Measurements from ENCODE around the gene SPOCK3.
A peak's percentile ranks its signal among the peaks of the same experiment; 100 is the strongest.

SPOCK3 gene

DNA sequence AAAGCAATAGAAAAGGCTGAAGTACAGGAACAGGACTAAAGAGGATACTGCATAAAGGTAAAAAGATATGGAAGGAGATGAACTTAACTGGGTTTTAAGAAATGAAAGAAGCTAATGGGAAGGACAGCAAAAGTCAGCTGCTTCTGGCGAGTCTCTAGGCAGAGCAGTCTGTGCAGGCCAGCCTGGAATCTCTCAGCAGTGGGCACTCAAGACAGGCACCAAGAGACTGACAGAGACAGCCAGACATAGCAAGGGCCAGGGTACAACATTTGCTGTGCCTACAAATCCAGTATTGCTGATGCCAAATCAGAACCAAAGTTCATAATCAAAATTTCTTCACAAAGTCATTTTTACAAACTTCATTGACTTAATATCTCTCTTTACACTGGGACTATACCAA lies 62.4 kb downstream of the SPOCK3 start:
- no peak for DNase-seq

DNA sequence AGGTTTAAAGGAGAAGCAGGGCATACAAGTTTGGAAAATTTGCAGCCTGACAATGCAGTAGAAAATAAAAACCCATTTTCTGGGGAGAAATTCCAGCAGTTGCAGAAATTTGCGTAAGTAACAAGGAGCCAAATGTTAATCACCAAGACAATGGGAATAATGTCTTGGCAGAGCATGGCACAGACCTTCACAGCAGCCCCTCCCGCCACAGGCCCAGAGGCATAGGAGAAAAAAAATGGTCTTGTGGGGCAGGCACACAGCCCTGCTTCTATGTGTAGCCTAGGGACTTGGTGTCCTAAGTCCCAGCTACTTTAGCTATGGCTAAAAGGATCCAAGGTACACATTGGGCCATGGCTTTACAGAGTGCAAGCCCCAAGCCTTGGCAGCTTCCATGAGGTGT lies 65.7 kb downstream of the SPOCK3 start:
- DNase-seq = no peak

DNA sequence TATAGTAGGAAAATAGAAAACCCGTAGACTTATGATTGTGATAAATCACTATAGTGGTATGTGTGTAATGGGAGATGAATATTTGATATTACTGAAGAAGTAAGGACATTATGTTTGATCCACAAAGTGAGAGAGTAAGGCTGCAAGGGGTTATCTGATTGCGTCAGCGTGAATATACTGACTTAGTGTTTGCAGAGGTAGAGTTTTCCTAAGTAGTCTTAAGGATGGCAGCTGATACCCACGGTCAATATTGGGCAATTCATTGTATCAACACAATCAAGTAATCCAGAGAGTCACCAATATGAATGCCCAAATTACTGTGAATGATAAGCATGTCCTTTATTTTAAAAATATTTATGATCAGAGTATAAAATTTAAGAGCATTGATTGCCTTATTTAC lies 83.7 kb downstream of the SPOCK3 start:
- no peak for DNase-seq

DNA sequence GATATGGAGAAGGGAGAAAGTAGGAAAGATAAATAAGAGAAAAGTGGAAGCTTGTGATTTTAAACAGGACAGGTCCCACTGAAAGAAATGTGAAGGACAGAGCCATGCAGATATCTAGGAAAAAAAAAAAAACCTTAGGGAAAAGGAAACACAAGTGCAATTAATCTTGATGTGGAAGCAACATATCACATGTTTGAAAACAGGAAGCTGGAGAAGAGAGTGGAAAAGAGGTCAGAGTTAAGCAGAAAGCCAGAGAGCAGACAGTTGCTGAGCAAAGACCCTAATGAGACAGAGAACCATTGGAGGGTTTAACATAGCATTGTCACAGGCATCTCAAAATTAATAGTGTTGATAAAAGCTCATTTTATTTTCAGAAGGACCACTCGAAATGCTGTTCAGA lies 89.7 kb downstream of the SPOCK3 start:
- DNase-seq = no peak

DNA sequence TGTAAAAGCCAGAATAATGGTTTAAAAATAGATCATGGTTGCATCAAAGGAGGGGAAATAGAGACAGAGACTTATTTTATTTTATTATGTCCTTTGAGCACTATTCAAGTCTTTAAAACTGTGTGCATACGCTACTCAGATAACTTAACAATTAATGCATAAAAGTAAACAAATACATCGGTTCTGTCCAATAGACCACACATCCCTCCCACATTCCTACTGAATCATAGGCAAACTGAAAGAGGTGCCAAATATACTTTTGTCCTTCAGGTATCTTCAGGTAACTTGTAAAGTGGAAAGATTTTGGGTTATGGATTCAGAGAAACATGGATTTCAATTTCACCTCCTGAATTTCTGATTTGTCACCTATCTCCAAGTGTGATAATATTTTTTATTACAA lies 91.3 kb downstream of the SPOCK3 start:
- no peak for DNase-seq

DNA sequence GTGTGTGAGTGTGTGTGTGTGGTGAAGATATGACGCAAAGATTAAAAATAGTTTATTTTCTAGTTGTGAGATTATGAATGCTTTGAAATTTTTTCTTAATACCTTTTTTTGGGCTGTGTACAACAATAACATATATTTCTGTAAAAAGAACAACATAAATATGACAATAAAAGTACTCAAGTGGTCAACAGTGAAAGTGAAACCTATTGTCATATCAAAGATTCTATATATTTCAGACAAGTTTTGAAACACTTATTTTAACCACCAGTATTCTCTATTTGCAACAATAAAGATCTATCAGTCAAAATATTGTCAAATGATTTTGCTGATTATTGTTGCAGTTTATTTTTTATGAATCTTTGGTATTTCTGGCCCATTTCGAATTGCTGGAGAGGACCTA lies 98.0 kb downstream of the SPOCK3 start:
- DNase-seq = no peak

DNA sequence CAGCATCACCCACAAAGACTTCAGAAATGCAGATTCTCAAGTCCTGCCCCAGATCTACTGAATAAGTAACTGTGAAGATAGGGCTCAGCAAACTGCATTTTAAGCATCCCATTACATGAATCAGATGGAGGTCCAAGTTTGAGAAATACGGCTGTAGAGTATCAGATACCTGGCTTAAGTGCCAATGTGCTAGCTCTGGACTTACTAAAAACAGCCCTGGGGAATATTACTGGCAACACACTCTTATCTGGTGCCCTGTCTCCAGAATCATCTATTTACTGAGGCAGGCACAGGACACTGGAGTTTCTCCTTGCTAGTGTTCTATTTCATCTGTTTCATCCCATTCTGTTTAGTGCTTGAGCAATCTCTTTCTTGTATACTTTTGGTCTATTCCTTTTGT lies 105.1 kb downstream of the SPOCK3 start:
- no peak for DNase-seq

DNA sequence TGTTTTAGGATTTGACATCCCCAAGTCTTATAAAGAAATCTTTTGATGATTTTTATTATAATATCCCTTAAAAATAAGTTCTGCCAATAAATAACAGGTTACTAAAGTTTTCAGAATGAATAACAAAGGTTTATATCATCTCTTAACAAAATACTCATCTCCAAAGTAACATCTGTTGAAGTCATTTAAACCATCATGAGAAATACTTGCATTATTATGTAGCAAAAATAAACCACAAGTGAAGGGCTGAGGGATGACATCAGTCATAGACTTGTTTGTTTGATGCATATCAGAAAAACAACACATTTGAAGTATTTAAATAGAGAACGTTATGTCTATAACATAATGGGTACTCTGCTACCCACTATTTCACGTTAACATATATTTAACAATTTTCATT lies 114.9 kb downstream of the SPOCK3 start:
- no peak for DNase-seq

DNA sequence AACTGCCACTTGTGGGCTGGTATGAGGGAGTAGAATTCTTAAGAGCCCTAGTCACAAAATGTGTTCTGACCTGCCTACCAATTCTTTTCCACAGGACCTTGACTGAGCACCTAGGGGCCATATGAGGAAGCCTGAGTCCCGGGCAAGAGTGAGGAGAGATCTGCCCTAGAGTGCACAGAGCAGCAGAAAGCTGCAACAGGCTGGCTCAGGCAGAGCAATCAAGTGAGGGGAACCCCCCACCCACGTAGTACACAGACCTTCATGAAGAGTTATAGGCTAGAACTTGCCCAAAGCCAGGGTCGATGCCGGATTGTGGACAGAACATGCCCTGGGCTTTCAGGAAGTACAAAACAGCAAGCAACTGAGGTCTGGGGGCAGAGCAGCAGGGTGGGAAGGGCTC lies 117.0 kb downstream of the SPOCK3 start:
- DNase-seq = no peak

DNA sequence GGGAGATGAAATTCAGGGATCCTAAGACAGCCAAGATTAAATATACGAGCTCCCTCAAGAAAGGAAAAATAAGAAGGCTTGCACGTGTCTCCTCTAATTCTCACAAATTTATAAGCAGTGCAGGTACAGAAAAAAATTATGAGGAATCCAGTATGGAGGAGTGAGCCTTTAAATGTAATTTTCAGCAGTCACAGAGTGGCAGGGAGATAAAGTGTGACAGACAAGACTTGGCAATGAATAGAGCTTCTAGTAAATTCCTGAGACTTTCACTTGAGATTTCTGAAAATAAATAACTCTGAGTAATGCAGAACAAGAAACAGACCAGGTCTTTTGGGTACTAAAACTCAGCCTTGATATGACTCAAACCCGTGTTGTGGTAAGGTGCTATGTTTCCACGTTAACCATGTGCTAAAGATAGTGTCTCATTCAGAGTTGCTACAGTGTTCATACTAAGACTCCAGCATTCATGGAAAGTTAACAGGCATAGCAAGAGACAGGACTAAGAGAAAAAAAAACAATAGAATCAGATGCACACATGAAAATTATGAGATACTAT lies 119.8 kb downstream of the SPOCK3 start:
- DNase-seq = no peak

DNA sequence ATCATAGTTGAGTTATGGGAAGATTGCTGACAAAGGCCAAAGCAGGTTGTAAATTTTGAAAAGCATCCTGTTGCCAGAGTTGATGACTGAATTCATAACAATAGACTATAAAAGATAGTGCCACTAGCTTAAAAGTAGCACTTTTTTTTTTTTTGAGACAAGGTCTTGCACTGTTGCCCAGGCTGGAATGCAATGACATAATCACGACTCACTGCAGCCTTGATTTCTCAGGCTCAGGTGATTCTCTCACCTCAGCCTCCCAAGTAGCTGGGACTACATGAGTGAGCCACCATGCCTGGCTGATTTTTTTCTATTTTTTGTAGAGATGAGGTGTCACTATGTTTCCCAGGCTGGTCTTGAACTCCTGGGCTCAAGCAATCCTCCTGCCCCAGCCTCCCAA lies 122.7 kb downstream of the SPOCK3 start:
- DNase-seq = no peak

DNA sequence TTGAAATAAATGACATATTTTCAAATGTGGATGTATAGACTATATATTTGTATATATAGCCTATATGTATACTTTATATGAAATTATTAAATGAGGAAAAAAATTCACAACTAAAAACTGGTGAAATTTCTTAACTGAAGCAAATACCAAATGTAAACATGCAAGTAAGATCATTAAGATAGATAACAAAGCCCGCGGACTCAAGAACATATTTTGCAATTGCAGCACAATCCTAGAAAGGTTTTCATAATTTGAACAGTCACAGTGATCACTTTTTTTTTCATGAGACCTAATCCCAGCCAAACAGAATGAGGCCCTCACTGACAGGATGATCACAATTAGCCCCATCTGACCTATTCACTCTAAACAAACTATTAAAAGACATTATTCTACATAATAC lies 123.2 kb downstream of the SPOCK3 start:
- no peak for DNase-seq

DNA sequence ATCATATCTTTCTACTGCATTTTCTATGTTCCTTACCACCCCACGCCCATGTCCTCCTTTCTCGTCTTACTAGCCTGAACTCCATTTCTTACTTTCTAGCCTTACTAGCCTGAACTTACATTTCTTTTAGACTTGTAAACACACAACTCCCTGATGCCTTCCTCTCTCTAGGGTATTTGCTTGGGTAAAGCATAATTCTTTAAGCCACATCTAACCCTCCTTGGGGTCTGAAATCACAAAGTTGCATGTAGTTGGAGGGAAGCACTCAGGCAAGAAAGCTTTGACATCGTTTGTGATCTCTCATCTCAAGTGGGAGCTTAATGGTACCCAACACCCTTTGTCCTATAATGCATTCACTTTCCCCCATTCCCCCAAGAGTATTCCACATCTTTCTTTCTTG lies 124.4 kb downstream of the SPOCK3 start:
- no peak for DNase-seq

DNA sequence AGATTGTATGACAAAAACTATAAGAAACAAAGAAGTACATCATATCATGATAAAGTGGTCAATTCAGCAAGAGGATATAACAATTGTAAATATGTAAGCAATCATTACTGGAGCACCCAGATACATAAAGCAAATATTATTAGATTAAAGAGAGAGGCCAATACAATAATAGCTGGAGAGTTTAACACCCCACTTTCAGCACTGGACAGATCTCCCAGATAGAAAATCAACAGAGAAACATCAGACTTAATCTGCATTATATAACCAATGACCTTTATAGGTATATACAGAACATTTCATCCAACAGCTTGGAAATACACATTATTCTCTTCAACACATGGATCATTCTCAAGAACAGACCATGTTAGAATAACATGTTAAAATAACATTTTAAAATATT lies 128.4 kb downstream of the SPOCK3 start:
- DNase-seq = no peak

DNA sequence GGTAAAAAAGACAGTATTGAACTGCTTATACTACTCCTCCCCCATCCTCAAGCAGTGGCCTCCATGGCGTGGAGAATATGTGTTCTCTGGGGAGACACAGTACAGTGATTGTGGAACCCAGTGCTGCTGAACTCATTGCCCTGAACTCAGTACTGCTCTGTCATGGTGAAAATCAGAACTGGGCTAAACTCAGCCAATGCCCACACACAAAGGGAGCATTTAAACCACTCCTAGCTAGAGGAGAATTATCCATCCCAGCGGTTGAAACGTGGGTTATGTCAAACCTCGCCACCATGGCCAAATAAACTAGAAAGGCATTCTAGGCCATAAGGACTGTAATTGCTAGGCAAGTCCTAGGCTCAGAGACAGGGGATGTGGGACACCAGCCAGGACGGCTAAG lies 131.8 kb downstream of the SPOCK3 start:
- DNase-seq = no peak

DNA sequence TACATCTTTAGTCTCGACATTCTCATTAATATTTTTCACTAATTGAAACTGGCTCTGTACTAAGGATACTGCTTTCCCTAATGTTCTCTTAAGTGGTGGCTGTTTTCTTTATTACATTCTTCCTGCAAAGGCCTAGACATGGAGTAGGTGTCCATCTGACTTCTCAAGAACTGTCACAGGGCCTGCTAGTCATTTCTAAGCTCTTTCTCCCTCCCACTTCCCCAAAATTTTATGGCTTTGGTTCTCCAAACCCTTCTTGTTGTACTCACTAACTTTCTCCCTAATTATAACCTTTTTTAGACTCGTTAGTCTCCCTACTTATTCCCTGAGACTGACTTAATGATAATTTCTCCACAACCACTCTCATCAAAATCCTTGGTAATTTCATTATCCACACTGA lies 133.3 kb downstream of the SPOCK3 start:
- no peak for DNase-seq

DNA sequence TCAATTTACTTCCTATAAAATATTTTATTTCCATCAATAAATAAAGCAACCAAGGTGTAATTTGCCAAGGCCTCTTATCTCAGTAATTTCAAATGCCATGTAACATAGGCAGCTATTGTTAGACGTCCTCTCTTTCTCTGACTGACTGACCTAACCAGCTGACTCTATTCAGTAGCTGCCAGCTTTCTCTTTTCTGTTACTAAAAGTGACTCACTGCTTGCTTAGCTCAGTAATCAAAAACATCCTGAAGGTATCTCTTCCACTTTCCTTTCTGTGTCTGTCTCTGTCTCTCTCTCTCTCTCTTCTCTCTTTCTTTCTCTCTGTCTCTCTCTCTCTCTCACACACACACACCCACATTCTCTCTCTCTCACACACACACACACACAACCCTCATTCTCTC lies 134.2 kb downstream of the SPOCK3 start:
- DNase-seq = peak; percentile 8 to 12

DNA sequence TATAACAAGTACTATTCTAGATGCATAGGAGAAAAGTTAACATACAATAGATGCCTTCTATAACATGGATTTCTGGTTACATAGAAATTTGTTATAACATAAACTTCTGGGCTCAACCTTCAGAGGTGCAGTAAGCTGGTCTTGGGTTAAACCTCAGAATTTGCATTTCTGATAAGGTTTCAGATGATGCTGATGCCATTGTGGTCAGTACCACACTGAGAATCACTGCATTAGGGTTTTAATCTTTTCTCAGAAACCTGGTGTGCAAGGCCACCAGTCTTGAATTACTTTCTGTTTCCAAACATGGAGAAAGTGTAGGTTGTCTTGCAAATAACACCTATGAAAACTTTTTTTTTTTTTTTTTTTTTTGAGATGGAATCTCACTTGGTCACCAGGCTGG lies 146.2 kb downstream of the SPOCK3 start:
- DNase-seq = no peak

DNA sequence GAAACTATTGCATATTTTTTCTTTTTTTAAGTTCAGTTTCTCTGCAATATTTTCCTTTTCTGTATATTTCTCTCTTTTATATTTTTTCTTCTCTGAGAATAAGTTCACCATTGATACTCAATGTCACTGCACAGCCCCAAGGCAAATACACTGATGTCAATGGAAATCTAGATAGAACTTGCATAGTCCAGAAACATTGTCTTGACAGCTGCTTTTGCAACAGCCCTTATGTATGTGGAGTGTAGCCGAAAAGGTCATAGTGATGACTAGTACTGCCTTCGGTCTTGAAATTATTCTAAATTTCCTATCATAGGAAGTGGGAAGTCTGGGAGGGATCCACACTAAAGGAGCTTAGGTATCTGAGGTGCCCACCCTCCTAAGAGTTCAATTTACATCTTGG lies 150.0 kb downstream of the SPOCK3 start:
- no peak for DNase-seq

DNA sequence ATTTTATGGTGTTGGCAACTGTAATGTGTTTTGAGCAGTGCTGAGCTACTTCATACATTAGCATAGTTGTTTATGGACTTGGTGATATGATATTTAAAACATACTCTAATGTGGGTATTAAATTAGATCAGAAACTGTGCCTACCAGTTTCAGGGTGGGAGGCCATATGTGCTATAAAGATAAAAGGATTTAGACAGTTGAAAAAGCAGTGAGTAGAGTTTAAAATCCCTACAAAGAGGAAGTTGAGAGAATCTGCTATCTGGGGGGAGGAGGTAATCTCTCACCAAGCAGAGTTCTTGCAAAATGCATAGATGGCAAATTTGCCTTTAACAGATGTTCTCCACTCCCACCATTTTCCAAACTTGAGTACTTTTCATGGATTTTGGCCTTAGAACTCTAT lies 154.5 kb downstream of the SPOCK3 start:
- DNase-seq = no peak

DNA sequence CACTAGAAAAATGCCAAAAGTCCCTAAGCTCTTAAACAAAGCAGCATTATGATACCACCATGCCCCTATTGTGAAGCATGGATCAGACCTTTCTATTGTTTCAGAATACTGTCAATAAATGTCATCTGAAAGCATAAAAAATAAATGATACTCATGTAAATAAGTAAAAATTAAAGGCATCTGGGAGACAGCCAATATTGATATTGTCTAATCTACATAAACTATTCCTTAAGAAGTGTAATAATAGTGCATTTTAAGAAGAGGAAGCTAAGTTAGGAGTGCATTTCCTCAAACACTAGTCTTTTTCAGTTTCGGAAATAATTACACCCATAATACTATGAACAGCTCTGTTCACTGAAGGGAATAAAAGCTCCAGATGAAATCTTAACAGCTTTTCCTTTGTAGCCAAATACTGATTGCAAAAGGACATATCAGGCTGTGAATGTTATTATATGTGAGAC lies 181.6 kb downstream of the SPOCK3 start:
- no peak for DNase-seq

DNA sequence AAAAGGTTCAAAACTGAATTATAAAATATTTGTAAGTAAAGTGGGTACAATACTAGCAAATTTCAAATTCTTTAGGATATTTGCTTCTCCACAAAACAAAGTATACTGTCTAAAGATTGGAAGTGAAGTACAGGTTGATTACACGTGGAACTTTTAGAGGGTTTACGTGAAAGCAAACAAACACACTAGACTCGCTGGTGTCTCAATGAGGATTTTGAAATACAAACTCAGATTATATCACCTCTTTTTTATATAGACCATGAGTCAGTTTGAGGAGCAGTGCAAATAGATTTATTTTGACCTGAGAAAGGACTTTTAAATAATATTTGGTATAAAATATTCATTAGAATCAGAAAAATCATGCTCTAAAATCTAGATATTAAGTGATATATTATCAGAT lies 185.0 kb downstream of the SPOCK3 start:
- DNase-seq = no peak

DNA sequence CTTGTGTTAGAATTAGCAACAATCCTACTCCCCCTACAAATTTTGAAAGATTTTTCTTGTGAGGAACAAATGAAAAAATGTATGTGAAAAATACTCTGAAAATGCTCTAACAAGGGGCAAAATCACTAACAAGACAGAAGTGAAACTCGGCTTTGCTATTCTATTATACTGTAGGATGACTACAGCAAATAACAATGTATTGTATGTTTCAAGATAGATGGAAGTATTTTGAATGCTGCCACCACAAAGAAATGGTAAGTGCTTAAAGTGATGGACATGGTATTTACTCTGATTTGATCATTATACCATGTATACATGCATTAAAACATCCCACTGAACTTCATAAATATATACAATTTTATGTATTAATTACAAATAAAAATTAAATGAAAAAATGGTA lies 192.8 kb downstream of the SPOCK3 start:
- no peak for DNase-seq

DNA sequence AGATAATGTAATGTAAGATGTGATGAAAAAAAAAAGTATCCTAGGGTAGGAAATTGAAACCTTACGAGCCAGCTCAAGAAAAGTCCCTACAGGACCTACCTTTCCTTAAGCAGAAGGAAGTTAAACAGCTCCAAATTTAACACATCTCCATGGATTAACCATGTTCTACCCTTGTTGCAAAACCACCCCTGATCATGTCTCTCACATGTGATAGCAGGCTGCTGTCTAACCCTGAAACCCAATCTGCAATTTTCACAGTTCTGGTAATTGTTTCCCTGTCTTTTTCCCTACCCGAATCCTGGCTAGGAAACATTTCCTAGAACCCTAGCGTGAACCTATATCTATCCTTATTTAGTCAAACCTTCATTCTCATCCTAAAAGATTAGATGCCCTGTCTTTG lies 198.9 kb downstream of the SPOCK3 start:
- no peak for DNase-seq

DNA sequence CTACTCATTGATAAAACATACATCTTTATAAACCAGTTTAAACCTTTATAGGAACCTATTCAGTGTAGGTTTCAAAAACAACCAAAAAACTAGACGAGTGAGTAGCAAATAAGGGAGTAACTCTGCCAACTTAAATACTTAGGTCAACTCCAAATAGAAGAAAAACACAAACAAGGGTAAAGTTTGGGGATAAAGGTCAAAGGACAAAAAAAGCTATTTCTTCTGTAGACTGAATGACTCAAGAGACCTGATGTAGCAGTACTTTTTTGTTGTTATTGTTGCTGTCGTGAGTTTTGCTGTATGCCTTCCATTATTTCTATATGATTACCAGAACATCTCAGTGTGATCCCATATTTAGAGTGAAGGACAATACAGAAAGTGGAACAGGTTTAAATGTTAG lies 199.3 kb downstream of the SPOCK3 start:
- DNase-seq = no peak

DNA sequence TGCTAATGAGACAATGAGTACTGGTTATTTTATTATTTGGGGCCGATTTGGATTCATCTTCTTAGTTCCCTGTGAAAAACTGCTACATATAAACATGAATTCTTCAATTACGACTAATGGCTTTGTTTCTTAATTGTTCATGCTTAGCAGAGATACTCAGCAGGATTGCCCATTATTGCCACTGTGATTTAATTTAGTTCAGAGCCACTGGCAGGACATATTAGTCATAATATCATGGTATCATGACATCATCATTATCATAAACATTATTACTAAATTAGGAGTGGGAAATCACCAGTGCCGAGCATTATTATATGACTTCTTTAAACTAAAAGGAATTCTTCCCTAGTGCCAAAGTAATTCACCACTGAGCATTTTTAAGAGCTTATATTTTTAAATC lies 201.4 kb downstream of the SPOCK3 start:
- DNase-seq = no peak

Data from SHP77 (cell line).